ENCODE data around the gene CTNNBL1.

- TF ChIP-seq CTCF (IDR thresholded peaks at IDR 0.05) (no peak), POLR2A (IDR thresholded peaks at IDR 0.05) (no peak)
Observed at GRCh38 chr20:37866051-37866450, 172.2 kb downstream of the CTNNBL1 start.

Measured in heart left ventricle (tissue), 13 donors.